A549 (cell line): ENCODE data around the gene RRBP1. TPM values are rescaled to one million over a fixed set of nuclear protein-coding genes. Genes with fewer than 3 reads are reported as not detected.

Source experiments
- ATAC-seq, 2 experiments: fragments of 200-7000 bp in 1 of 2; fragments of >200 bp in 1 of 2; cut with Nextera tagmentation in 1 of 2; cut with Tn5 transposase in 1 of 2; 3 replicates each; pipeline versions ENCODE4 v1.8.0 to v1.9.1; 2018 to 2020; ENCODE audit warnings: mild to moderate bottlenecking in 1 of 2, moderate library complexity in 1 of 2
- CTCF ChIA-PET: fragments of 300-600 bp; sonication (Branson Sonifier 250); formaldehyde crosslinking; extraction: SDS; loops from one replicate; lab custom pipeline; 2021; ENCODE audit warnings: antibody characterized with exemption, inconsistent platforms; lab: Yijun Ruan, JAX
- POLR2A ChIA-PET: fragments of 350-600 bp; formaldehyde crosslinking; extraction: SDS; loops from one replicate; lab custom pipeline; 2021; ENCODE audit warnings: antibody characterized with exemption, inconsistent platforms; lab: Yijun Ruan, JAX
- DNase-seq, 2 experiments: peaks; one replicate each; pipeline versions ENCODE4 v3.0.0 to v3.0.0-alpha.2; 2011 to 2016; ENCODE audit warnings: low read depth in 1 of 2, low spot score in 1 of 2
- FAIRE-seq: peaks from 2 replicates; lab custom pipeline; 2011; peaks lifted over from hg19 to GRCh38; lab: Jason Lieb, UNC
- H3K27ac ChIP-seq, 2 experiments: fragments of >200 bp; sonication (Bioruptor Twin); formaldehyde crosslinking; 3 replicates each; pipeline ENCODE4 v1.5.1; 2016 to 2017
- H3K4me1 ChIP-seq: fragments of >200 bp; sonication (Bioruptor Twin); formaldehyde crosslinking; 3 replicates; pipeline ENCODE4 v1.6.1; 2016
- H3K4me2 ChIP-seq: fragments of >200 bp; sonication (Bioruptor Twin); formaldehyde crosslinking; 3 replicates; pipeline ENCODE4 v1.6.1; 2016
- H3K4me3 ChIP-seq: fragments of >200 bp; sonication (Bioruptor Twin); formaldehyde crosslinking; 3 replicates; pipeline ENCODE4 v1.5.1; 2016
- H3K9me3 ChIP-seq: fragments of >200 bp; sonication (Bioruptor Twin); formaldehyde crosslinking; 3 replicates; pipeline ENCODE4 v1.6.1; 2016
- CHD2 ChIP-seq: fragments of 150-350 bp; IDR thresholded peaks from 2 replicates; pipeline ENCODE4 v1.6.1; 2014; ENCODE audit warnings: low read length; ENCODE audit not compliant: partially characterized antibody
- E2F6 ChIP-seq: IDR thresholded peaks from 2 replicates; pipeline ENCODE4 v1.6.1; 2012; ENCODE audit warnings: low read depth, borderline replicate concordance
- FOSL2 ChIP-seq, 2 experiments: fragments of 450-650 bp in 1 of 2; fragments of >200 bp in 1 of 2; sonication (Bioruptor Twin) in 1 of 2; formaldehyde crosslinking; IDR thresholded peaks; 2 replicates each; pipeline versions ENCODE4 v1.5.0 to v1.6.1; 2016 to 2020; ENCODE audit warnings: mild to moderate bottlenecking in 1 of 2, moderate library complexity in 1 of 2
- HDAC2 ChIP-seq: fragments of 200-600 bp; sonication (generic); IDR thresholded peaks from 2 replicates; pipeline ENCODE4 v1.6.1; 2016
- HOXB5 ChIP-seq: fragments of 250-450 bp; sonication (Bioruptor Pico); IDR thresholded peaks from 2 replicates; pipeline ENCODE4 v1.5.0; 2020; ENCODE audit warnings: mild to moderate bottlenecking, moderate library complexity
- JUN ChIP-seq, 2 experiments: fragments of >200 bp; sonication (Bioruptor Twin); formaldehyde crosslinking; IDR thresholded peaks; 2 replicates in 1 of 2; 3 replicates in 1 of 2; pipeline ENCODE4 v1.6.1; 2016 to 2017
- MAZ ChIP-seq: fragments of 150-350 bp; IDR thresholded peaks from 2 replicates; pipeline ENCODE4 v1.6.1; 2014; ENCODE audit warnings: antibody characterized with exemption, low read depth, low read length, borderline replicate concordance
- MYC ChIP-seq: IDR thresholded peaks from 2 replicates; pipeline ENCODE4 v1.6.1; 2012; ENCODE audit warnings: mild to moderate bottlenecking, inconsistent platforms, low read length, improper control_type of control experiment, borderline replicate concordance
- NPAS2 ChIP-seq: fragments of 250-450 bp; sonication (Bioruptor Pico); IDR thresholded peaks from 2 replicates; pipeline ENCODE4 v1.8.0; 2022; ENCODE audit warnings: mild to moderate bottlenecking, moderate library complexity, borderline replicate concordance
- NR3C1 ChIP-seq: fragments of >200 bp; sonication (Bioruptor Twin); formaldehyde crosslinking; IDR thresholded peaks from 3 replicates; pipeline ENCODE4 v1.6.1; 2017
- PHF8 ChIP-seq: fragments of 200-600 bp; sonication (generic); IDR thresholded peaks from 2 replicates; pipeline ENCODE4 v1.6.1; 2016; ENCODE audit warnings: low read depth, mild to moderate bottlenecking, antibody characterized with exemption, moderate library complexity, borderline replicate concordance
- POLR2AphosphoS2 ChIP-seq: conservative IDR thresholded peaks from 2 replicates; pipeline ENCODE4 v1.6.1; 2012; ENCODE audit warnings: low read length, improper control_type of control experiment, inconsistent platforms
- RAD21 ChIP-seq, 2 experiments: fragments of >200 bp in 1 of 2; sonication (Bioruptor Twin) in 1 of 2; formaldehyde crosslinking in 1 of 2; IDR thresholded peaks in 1 of 2; conservative IDR thresholded peaks in 1 of 2; 2 replicates in 1 of 2; 3 replicates in 1 of 2; pipeline ENCODE4 v1.6.1; 2012 to 2018; ENCODE audit warnings: inconsistent platforms in 1 of 2
- RFX5 ChIP-seq: fragments of 450-650 bp; IDR thresholded peaks from 2 replicates; pipeline ENCODE4 v1.7.1; 2014; ENCODE audit warnings: antibody characterized with exemption, mild to moderate bottlenecking, moderate library complexity
- TFCP2L1 ChIP-seq: fragments of 250-450 bp; sonication (Bioruptor Pico); IDR thresholded peaks from 2 replicates; pipeline ENCODE4 v1.5.0; 2021; ENCODE audit warnings: mild to moderate bottlenecking
- WGBS: methylation state at CpG from one replicate; pipeline ENCODE4 v1.1.6; 2017; ENCODE audit errors: missing lambda C conversion rate; 5-methylcytosine and 5-hydroxymethylcytosine counted together
- polyA plus RNA-seq, 4 experiments: library from polyadenylated mRNA; depleted of rRNA in 3 of 4; stranded (reverse); fragments of >200 nt; fragmentation: RNase III in 1 of 4; extraction: RNeasy Plus Mini Kit Qiagen cat#74134 plus additional on column Dnase treatment in 1 of 4; gene quantifications; 2 replicates in 3 of 4; 3 replicates in 1 of 4; pipeline ENCODE4 v1.2.3, GENCODE V29; 2011 to 2017
- TF ChIP-seq, protein P1 (sequence below): fragments of >200 bp; sonication (Bioruptor Twin); formaldehyde crosslinking; IDR thresholded peaks from 3 replicates; pipeline ENCODE4 v1.6.1; 2016
- TF ChIP-seq, protein P2 (sequence below): fragments of 150-350 bp; IDR thresholded peaks from 2 replicates; pipeline ENCODE4 v1.6.1; 2014; ENCODE audit warnings: low read depth, mild to moderate bottlenecking, low read length
- TF ChIP-seq, protein P3 (sequence below): fragments of >200 bp; sonication (Bioruptor Twin); formaldehyde crosslinking; IDR thresholded peaks from 2 replicates; pipeline ENCODE4 v1.6.1; 2016
- TF ChIP-seq, protein P4 (sequence below): IDR thresholded peaks from 2 replicates; pipeline ENCODE4 v1.6.1; 2012
- TF ChIP-seq, protein P5 (sequence below): fragments of >200 bp; sonication (Bioruptor Twin); formaldehyde crosslinking; IDR thresholded peaks from 3 replicates; pipeline ENCODE4 v1.5.1; 2016
- TF ChIP-seq, protein P6 (sequence below): fragments of 450-650 bp; IDR thresholded peaks from 2 replicates; pipeline ENCODE4 v1.6.1; 2014; ENCODE audit warnings: antibody characterized with exemption

Gene RRBP1
- polyA plus RNA-seq, 2 of the 4 experiments (the other 2 are of a cell fraction) = 51.6 to 79.6 TPM

GRCh38 chr20:17620371-17621228 is 61.4 kb downstream of the RRBP1 start (continued):
- TF ChIP-seq MYC (no peak), TFCP2L1 (CRISPR knock-in tag) (no peak)
- TF ChIP-seq, protein P1, sequence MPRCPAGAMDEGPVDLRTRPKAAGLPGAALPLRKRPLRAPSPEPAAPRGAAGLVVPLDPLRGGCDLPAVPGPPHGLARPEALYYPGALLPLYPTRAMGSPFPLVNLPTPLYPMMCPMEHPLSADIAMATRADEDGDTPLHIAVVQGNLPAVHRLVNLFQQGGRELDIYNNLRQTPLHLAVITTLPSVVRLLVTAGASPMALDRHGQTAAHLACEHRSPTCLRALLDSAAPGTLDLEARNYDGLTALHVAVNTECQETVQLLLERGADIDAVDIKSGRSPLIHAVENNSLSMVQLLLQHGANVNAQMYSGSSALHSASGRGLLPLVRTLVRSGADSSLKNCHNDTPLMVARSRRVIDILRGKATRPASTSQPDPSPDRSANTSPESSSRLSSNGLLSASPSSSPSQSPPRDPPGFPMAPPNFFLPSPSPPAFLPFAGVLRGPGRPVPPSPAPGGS = no peak

- Histone ChIP-seq H3K4me2 (no peak overlapping the region), H3K27ac (no peak overlapping the region), H3K4me3 (no peak overlapping the region), H3K9me3 (no peaks in the 10 kb centered on the region), H3K4me1 (peaks cover 7% of the 10 kb centered on the region; the same call in 2 of the 3 replicates)
- TF ChIP-seq RFX5 = no peak
- TF ChIP-seq, protein P2, sequence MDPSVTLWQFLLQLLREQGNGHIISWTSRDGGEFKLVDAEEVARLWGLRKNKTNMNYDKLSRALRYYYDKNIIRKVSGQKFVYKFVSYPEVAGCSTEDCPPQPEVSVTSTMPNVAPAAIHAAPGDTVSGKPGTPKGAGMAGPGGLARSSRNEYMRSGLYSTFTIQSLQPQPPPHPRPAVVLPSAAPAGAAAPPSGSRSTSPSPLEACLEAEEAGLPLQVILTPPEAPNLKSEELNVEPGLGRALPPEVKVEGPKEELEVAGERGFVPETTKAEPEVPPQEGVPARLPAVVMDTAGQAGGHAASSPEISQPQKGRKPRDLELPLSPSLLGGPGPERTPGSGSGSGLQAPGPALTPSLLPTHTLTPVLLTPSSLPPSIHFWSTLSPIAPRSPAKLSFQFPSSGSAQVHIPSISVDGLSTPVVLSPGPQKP = no peak
- TF ChIP-seq, protein P3, sequence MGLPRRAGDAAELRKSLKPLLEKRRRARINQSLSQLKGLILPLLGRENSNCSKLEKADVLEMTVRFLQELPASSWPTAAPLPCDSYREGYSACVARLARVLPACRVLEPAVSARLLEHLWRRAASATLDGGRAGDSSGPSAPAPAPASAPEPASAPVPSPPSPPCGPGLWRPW = no peak
- TF ChIP-seq NPAS2 (CRISPR knock-in tag) = no peak
- no peak for TF ChIP-seq HOXB5 (CRISPR knock-in tag)
- no peak for TF ChIP-seq PHF8
- no peak for TF ChIP-seq E2F6
- TF ChIP-seq, protein P4, sequence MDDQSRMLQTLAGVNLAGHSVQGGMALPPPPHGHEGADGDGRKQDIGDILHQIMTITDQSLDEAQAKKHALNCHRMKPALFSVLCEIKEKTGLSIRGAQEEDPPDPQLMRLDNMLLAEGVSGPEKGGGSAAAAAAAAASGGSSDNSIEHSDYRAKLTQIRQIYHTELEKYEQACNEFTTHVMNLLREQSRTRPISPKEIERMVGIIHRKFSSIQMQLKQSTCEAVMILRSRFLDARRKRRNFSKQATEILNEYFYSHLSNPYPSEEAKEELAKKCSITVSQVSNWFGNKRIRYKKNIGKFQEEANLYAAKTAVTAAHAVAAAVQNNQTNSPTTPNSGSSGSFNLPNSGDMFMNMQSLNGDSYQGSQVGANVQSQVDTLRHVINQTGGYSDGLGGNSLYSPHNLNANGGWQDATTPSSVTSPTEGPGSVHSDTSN = no peak
- TF ChIP-seq POLR2AphosphoS2 = no peak
- no peak for TF ChIP-seq CHD2
- TF ChIP-seq, protein P5, sequence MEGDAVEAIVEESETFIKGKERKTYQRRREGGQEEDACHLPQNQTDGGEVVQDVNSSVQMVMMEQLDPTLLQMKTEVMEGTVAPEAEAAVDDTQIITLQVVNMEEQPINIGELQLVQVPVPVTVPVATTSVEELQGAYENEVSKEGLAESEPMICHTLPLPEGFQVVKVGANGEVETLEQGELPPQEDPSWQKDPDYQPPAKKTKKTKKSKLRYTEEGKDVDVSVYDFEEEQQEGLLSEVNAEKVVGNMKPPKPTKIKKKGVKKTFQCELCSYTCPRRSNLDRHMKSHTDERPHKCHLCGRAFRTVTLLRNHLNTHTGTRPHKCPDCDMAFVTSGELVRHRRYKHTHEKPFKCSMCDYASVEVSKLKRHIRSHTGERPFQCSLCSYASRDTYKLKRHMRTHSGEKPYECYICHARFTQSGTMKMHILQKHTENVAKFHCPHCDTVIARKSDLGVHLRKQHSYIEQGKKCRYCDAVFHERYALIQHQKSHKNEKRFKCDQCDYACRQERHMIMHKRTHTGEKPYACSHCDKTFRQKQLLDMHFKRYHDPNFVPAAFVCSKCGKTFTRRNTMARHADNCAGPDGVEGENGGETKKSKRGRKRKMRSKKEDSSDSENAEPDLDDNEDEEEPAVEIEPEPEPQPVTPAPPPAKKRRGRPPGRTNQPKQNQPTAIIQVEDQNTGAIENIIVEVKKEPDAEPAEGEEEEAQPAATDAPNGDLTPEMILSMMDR = no peak
- no peak for TF ChIP-seq FOSL2 (IDR thresholded peaks at IDR 0.05)
- TF ChIP-seq FOSL2 (CRISPR knock-in tag; IDR thresholded peaks at IDR 0.05) = no peak
- no peak for TF ChIP-seq HDAC2
- no peak for TF ChIP-seq JUN (IDR thresholded peaks at IDR 0.05)
- TF ChIP-seq, protein P6, sequence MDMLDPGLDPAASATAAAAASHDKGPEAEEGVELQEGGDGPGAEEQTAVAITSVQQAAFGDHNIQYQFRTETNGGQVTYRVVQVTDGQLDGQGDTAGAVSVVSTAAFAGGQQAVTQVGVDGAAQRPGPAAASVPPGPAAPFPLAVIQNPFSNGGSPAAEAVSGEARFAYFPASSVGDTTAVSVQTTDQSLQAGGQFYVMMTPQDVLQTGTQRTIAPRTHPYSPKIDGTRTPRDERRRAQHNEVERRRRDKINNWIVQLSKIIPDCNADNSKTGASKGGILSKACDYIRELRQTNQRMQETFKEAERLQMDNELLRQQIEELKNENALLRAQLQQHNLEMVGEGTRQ = no peak
- no peak for TF ChIP-seq NR3C1
- TF ChIP-seq RAD21 (conservative IDR thresholded peaks at IDR 0.05 in 1 of 2, IDR thresholded peaks at IDR 0.05 in 1 of 2) = no peak
- no peak for TF ChIP-seq MAZ
- ATAC-seq (no peak), FAIRE-seq (no peak), DNase-seq (no peak)
- CTCF ChIA-PET = interaction anchor here (1.3 to 20.6 kb wide), 9 partner anchors 9 to 118 kb away, joined by 3 to 501 read pairs (median 7); partner anchors contain the start of genes BFSP1, DSTN and RRBP1
- 89% methylated on average over 25 of the region's 29 CpGs for WGBS
- POLR2A ChIA-PET = no interaction called here
Observed at GRCh38 chr20:17619351-17620093, 62.5 kb downstream of the RRBP1 start.
